ENCODE results near the gene SPAM1. TPM values are rescaled to one million over a fixed set of nuclear protein-coding genes. Genes with fewer than 3 reads are reported as not detected.

SPAM1 gene, protein sequence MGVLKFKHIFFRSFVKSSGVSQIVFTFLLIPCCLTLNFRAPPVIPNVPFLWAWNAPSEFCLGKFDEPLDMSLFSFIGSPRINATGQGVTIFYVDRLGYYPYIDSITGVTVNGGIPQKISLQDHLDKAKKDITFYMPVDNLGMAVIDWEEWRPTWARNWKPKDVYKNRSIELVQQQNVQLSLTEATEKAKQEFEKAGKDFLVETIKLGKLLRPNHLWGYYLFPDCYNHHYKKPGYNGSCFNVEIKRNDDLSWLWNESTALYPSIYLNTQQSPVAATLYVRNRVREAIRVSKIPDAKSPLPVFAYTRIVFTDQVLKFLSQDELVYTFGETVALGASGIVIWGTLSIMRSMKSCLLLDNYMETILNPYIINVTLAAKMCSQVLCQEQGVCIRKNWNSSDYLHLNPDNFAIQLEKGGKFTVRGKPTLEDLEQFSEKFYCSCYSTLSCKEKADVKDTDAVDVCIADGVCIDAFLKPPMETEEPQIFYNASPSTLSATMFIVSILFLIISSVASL
- polyA plus RNA-seq, result not detected in 2 replicates

DNA sequence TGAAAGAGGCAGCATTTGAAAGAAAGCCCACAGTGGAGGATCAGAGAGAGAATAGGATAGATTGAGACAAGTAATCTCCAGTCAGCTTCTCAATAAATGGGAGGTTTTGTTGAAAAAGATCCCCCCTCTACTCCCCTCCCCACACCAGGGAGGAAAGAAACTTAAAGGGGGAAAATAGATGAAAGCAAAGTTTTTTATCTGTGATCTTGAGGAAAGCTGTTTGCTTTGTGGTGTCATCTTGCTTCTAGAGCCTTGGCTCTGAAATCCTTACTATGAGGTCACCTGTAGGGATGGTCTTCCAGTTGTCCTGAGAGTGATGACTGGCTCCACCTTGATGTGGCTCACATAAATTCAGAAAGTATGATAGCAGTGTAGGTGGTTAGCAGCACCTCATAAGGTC is at the start of gene SPAM1:
TSS of gene SPAM1 (plus strand) at position 301 of the 400 bp plus-strand sequence. CDS start 28,330 bp downstream, outside the sequence.

Other genes starting within 250 kb of the SPAM1 start
- 84.9 and 97.6 TPM in 2 replicates for gene WASL, start 176.2 kb upstream of the SPAM1 start, polyA plus RNA-seq
- not detected in 2 replicates for gene HYAL4, start 80.1 kb upstream of the SPAM1 start, polyA plus RNA-seq
- gene TMEM229A, start 107.8 kb downstream of the SPAM1 start, polyA plus RNA-seq, result 2.7 and 3.3 TPM in 2 replicates